Transverse colon (tissue), 4 donors: Measurements from ENCODE around the gene SRP54.
A peak's percentile ranks its signal among the peaks of the same experiment; 100 is the strongest.

ENCODE experiments used
- POLR2A ChIP-seq: fragments of 450-650 bp; IDR thresholded peaks from one replicate; pipeline ENCODE4 v1.6.1; 2016; ENCODE audit warnings: antibody characterized with exemption, mild to moderate bottlenecking, moderate library complexity
- POLR2AphosphoS5 ChIP-seq, 3 donors: sonication (generic); formaldehyde crosslinking; IDR thresholded peaks; one replicate each; pipeline ENCODE4 v1.6.1; 2016; ENCODE audit warnings: antibody characterized with exemption in 3 of 3
- TF ChIP-seq, protein P1 (sequence below), 5 experiments: fragments of 200-600 bp in 3 of 5; fragments of 450-650 bp in 2 of 5; sonication (generic) in 3 of 5; IDR thresholded peaks; 1 replicate in 2 of 5; 2 replicates in 3 of 5; pipeline ENCODE4 v1.5.1; 2016 to 2017; ENCODE audit warnings: antibody characterized with exemption in 5 of 5, inconsistent platforms in 3 of 5, mild to moderate bottlenecking in 2 of 5, moderate library complexity in 1 of 5

DNA sequence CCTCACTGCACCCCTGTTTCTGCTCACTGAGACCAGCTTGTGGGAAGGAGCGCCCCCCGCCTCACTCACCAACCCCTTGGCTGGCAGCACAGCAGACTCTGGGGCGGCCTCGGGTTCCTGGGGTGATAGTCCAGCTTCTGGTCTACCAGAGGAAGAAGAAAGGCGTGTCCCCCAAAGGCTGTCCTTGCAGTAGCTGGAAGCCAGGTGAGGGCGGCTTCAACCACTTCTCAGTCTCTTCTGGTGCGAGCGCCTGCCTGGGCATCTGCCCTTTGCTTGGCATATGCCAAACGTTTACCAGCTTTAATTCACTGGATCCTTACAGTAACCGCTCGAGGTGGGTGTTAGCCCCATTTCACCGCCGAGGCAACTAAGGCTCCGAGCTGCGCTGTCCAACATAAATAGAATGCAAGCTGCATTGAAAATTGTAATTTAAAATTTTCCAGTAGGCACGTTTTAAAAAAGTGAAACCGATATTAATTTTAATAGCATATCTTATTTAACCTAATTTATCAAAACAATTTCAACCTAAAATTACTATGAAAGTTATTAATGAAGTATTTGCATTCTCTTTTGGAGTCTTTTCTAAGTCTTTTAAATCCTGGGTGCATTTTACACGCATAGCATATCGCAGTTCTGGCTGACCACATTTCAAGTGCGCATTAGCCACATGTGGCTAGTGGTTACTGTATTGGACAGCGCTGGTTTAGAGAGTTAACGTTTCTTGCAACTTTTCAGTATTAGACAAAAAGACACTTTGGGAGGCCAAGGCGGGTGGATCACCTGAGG is 64.2 kb downstream of the SRP54 start:
- TF ChIP-seq, protein P1, sequence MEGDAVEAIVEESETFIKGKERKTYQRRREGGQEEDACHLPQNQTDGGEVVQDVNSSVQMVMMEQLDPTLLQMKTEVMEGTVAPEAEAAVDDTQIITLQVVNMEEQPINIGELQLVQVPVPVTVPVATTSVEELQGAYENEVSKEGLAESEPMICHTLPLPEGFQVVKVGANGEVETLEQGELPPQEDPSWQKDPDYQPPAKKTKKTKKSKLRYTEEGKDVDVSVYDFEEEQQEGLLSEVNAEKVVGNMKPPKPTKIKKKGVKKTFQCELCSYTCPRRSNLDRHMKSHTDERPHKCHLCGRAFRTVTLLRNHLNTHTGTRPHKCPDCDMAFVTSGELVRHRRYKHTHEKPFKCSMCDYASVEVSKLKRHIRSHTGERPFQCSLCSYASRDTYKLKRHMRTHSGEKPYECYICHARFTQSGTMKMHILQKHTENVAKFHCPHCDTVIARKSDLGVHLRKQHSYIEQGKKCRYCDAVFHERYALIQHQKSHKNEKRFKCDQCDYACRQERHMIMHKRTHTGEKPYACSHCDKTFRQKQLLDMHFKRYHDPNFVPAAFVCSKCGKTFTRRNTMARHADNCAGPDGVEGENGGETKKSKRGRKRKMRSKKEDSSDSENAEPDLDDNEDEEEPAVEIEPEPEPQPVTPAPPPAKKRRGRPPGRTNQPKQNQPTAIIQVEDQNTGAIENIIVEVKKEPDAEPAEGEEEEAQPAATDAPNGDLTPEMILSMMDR (IDR thresholded peaks at IDR 0.05), result peak in 2 of 5 experiments; percentile 6 to 44
- TF ChIP-seq POLR2AphosphoS5 (IDR thresholded peaks at IDR 0.05) (no peak), POLR2A (no peak)
